DMS153 treated with DMSO at 0.1 percent for 48 hours (cell line): Measurements from ENCODE around the gene RPS6KA4.

Source experiments
- DNase-seq: peaks from one replicate; lab custom pipeline; 2025; ENCODE audit not compliant: unreplicated experiment; lab: John Stamatoyannopoulos, UW

RPS6KA4 gene

DNA sequence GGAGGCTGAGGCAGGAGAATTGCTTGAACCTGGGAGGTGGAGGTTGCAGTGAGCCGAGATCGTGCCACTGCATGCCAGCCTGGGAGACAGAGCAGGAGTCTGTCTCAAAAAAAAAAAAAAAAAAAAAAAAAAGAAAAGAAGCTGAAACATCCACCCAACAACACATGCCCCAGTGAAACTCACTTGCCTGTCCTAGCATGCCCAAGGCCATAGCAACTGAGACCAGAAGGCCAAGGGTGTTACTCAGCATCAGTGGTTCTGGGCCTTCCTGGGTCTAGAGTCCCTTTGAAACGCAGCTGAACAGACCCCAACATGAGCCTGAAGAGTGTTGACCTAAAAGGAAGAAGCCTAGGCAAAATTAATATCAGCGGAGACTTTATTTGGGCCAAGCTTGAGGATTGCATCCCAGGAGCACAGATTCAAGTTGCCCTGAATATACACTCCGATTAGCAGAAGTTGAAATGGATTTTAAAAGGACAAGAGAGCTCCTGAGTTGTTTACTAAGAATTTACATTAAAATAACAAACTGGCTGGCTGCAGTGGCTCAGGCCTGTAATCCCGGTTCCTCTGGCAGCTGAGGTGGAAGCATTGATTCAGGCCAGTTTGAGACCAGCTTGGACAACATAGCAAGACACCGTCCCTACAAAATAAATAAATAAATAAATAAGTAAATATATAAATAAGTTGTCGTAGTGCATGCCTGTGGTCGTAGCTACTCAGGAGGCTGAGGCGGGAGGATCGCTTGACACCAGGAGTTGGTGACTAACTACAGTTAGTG is 34.1 kb upstream of the RPS6KA4 start:
- no peak for DNase-seq

DNA sequence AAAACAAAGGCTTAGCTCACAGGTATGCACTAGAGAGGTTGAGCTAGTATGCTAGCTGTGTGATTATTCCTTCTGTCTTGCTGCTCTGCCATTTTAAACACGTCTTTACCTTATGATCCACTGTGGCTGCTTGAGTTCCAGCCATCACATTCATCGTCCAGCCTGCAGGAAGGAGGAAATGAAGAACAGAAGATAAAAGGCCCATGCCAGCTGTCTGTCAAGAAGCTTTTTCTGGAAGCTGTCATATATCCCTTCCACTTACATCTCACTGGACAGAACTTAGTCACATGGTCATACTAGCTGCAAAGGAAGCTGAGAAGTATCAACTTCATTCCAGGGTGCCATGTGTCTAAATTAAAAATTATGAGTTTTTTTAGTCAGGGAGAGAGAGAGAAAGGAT is 31.6 kb upstream of the RPS6KA4 start:
- DNase-seq: no peak

DNA sequence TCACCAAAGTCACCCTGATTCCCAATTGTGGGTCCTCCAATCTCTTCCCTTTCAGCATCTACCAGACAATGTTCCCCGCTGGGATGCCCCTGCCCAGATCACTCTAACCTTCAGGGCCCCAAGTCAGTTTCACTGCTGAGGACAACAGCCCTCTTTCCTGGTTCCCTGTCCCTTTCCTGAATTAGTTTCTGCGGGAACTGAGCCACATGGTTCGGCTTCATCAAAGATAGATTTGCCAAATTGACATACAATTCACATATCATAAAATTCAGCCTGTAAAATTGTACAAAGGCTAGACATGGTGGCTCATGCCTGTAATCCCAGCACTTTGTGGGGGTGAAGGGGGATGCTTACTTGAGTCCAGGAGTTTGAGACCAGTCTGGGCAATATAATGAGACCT is 31.0 kb upstream of the RPS6KA4 start:
- no peak for DNase-seq

DNA sequence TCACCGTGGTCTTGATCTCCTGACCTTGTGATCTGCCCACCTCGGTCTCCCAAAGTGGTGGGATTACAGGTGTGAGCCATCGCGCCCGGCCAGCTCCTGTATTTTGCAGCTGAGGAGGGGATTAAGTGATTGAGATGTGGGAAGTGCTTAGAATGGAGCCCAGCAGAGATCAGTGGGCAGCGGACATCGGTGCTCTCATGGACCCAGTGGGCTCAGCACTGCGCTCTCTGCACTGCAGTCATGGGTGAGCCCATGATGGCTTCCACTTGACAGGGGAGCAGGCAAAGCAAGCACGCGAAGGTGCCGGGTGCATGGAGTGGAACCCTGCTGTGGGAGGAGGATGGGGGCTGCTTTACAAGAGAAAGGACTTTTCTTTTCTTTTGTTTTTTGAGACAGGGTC is 28.1 kb upstream of the RPS6KA4 start:
- no peak for DNase-seq

DNA sequence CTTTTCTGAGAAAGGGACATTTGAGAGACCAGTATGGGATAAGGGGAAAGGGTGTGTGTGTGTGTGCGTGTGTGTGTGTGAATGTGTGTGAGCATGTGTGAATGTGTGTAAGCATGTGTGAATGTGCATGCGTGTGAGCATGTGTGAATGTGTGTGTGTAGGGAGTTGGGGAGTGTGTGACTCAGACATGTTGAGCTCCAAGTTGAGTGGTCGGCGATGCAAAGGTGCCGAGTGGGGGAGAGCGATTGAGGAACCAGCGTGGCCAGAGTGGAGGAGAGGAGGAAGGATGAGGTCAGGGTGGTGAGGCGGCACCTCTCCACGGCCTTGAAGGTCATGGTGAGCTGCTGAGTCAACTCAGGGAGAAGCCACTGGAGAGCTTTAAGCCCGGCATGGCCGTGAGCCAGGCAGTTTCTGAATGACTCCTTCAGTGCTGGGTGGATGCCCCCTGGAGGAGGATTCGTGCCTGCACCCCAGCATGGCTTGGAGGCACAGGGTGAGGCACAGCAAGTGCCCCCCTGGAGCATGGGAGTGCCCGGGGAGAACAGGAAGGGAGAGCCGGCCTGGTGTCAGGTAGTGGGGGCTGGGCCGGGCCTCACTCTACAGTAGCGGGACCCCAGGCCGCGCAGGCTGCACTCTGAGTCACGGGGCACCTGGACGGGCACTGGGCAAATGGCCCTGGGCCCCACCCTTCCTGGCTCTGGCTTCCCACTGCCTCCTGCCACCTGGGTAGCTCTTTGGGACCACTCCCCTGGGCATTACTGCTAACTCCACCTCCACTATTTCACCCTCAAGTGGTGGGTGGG is 27.2 kb upstream of the RPS6KA4 start:
- peak; percentile 31 for DNase-seq

DNA sequence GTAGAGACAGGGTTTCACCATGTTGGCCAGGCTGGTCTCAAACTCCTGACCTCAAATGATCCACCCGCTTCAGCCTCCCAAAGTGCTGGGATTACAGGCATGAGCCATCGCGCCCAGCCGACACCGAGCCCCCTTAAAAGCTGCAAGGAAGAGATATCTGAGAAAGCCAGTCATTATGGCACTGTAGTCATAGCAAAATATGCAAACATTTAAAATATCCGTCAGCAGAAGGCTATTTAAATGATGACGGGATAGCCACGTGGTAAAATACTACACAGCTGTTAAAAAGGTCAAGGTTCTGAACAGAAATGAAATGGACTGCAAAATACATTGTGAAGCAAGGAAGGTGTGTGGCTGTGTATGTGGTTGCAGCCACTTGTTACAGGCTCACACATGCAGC is 25.4 kb upstream of the RPS6KA4 start:
- no peak for DNase-seq

DNA sequence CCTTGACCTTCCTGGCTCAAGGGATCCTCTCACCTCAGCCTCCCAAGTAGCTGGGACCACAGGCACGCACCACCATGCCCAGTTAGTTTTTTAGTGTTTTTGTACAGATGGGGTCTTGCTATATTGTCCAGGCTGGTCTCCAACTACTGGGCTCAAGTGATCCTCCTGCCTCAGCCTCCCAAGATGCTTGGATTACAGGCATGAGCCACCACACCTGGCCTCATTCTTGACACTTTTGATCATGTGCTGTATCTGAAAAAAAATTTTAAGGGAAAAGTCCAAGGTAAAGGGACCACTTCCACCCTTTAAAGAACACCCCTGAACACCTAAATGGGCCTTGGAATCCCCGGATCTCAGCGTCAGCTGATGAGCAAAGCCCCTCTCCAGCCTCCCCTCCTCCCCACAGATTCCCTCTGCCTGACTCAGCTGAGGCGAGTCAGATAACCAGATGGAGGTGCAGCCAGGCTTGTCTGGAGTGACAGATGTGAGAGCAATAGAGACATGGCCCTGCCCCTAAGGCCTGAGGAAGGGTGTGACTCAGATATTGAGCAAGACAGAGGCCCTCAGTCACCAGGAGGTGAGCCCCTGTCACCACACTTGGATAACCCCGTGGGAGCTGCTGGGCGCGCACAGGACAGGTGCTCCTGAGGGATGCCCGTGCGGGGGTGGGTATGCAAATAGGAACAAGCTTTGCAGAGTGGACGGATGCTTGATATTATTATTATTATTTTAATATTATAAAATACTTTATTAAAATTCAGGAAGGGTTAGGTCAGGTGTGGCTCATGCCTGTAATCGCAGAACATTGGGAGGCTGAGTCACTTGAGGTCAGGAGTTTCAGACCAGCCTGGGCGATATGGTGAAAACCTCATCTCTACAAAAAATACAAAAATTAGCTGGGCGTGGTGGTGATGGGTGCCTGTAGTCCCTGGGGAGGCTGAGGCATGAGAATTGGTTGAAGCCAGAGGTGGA is 23.9 kb upstream of the RPS6KA4 start:
- DNase-seq: peak; percentile 41

DNA sequence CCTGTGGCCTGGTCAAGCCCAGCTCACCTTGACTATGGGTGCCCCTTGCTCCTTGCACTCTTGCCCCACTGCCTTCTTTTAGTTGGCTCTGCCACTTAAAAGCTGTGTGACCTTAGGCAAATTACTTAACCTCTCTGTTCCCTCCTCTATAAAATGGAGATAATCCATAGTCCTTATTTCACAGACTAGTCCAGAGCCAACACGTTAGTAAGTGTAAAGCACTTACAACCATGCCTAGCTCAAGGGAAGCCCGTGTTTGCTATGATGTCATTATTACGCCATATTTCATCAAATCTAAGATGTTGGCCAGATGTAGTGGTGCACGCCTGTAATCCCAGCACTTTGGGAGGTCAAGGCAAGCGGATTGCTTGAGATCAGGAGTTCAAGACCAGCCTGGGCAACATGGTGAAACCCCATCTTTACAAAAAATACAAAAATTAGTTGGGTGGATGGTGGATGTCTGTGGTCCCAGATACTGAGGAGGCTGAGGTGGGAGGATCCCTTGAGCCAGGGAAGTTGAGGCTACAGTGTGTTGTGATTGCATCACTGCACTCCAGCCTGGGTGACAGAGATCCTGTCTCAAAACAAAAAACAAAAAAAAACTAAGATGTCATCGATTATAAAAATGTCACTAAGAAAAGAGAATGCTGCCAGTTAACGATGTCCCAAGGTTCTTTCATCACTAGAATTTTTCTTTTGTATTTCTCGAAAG is 21.3 kb upstream of the RPS6KA4 start:
- DNase-seq: no peak

DNA sequence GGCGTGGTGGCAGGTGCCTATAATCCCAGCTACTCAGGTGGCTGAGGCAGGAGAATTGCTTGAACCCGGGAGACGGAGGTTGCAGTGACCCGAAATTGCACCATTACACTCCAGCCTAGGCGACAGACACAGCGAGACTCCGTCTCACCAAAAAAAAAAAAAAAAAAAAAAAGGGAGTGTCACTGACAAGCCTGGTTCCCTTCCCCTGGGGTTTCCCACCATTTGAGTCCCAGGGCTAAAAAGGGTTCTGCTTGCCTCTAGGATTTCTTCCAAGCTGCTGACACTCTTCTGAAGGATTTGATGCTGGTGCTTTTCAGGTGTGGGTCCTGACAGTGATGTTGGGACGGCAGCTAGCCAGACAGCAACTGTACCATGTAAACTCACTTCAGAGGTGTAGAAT is 20.2 kb upstream of the RPS6KA4 start:
- no peak for DNase-seq

DNA sequence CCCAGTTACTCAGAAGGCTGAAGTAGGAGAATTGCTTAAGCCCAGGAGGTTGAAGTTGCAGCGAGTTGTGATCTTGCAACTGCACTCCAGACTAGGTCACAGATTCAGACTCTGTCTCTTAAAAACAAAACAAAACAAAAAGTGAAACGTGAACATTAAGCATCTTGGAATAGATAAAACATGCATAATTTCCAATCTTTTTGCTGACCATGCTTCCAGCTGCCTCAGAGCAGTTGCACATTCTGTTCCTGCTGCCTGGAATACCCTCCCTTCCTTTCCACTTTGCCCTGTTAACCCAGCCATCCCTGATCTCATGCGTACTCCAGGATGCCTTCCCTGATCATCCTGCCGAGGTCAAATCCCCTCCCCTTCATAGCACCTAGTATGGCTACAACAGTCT is 19.7 kb upstream of the RPS6KA4 start:
- DNase-seq: no peak

DNA sequence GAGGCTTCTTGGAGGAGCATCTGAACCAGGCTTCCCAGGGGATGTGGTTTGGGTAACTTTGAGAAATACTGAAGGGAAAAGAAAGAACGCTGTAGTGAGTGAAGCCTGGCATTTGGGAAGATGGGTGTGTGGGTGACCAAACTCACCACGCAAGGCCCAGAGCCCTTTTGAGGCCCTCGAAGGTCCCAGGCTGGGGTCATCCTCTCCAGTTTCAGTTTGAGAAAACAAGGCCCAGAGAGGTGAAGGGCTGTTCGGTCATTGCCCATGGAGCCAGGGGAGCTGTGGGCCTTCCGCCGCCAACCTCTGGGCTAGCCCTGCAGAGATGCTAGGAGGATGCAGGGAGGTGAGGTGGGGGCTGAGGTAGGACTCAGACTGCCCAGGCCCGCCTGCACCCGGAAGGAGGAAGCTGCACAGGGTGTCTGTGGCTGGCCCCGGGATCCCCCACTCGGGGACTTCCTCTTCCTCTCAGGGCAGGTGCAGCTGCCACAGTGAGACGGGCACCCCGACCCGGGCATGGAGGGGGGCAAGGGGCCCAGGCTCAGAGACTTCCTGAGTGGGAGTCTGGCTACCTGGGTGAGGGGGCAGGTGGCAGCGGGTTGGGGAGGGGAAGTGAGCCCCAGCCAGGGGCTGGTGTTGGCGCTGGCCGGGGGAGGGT is 19.1 kb upstream of the RPS6KA4 start, which contains the start of gene CCDC88B:
Gene CCDC88B (plus strand): TSS at position 451 of the 655 bp plus-strand sequence. CDS start 63 bp downstream, at position 514.
- DNase-seq: no peak

DNA sequence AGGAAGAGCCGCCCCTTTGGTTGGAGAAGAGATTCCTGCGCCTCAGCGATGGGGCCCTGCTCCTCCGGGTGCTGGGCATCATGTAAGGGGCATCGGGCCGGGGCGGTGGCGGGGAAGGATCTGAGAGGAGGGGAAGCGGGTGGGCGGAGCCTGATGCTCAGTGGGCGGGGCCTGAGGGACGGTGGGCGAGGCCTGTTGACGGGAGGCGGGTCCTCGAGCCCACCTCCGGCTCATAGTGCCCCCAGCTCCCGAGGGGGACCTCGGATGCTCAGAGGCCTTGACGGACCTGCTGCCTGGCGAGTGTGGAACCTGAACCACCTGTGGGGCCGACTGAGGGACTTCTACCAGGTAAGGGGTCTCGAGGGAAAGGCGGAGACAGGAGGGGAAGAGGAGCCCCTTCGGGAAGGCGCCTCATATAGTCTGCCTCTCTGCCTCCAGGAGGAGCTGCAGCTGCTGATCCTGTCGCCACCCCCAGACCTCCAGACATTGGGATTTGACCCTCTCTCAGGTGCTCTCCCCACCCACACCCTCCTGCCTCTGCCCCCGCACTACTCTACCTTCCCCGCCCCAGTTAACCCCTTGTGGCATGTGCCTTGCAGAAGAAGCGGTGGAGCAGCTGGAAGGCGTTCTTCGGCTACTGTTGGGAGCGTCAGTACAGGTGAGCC is 18.2 kb upstream of the RPS6KA4 start:
- DNase-seq: no peak

DNA sequence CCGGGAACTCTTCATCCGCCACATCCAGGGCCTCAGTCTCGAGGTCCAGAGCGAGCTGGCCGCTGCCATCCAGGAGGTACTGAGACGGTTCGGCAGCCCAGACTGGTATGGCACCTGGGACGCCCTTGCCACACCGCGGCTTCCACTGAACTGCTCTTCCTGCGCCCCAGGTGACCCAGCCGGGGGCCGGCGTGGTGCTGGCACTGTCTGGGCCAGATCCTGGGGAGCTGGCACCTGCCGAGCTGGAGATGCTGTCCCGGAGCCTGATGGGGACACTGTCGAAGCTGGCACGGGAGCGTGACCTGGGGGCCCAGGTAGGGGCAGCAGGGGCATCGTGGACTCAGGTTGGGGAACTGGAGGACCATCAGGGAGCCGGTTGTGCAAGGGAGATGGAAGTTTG is 17.5 kb upstream of the RPS6KA4 start:
- DNase-seq: no peak

DNA sequence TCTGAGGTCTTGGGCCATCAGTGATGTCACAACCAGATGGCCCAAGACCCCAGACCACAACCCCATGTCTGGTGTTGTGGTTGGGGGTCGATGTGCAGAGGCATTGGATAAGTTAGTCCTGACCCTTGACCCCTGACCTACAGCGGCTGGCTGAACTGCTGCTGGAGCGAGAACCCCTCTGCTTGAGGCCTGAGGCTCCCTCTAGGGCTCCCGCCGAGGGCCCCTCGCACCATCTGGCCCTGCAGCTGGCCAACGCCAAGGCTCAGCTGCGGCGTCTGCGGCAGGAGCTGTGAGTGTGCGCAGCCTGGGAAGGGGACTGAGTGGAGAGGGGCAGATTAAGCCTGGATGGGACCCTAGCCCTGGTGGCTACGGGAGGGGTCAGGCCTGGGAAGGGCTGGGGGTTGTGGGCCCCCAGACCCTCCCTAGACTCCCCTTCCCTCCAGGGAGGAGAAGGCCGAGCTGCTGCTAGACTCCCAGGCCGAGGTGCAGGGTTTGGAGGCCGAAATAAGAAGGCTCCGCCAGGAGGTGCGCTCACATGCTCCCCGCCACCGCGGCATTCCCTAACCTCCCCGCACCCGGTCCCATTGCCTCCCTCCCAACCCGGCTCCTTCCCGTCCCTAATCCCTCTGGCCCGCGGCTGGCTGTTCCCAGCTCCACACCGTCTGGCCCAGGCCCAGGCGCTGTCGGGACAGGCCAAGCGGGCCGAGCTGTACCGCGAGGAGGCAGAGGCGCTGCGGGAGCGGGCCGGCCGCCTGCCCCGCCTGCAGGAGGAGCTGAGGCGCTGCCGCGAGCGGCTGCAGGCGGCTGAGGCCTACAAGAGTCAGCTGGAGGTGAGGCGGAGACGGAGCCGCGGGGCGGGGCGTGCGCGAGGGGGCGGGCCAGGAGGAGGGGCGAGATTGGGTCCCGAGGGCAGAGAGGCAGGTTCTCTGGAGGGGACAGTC is 16.8 kb upstream of the RPS6KA4 start:
- peak; percentile 71 for DNase-seq

DNA sequence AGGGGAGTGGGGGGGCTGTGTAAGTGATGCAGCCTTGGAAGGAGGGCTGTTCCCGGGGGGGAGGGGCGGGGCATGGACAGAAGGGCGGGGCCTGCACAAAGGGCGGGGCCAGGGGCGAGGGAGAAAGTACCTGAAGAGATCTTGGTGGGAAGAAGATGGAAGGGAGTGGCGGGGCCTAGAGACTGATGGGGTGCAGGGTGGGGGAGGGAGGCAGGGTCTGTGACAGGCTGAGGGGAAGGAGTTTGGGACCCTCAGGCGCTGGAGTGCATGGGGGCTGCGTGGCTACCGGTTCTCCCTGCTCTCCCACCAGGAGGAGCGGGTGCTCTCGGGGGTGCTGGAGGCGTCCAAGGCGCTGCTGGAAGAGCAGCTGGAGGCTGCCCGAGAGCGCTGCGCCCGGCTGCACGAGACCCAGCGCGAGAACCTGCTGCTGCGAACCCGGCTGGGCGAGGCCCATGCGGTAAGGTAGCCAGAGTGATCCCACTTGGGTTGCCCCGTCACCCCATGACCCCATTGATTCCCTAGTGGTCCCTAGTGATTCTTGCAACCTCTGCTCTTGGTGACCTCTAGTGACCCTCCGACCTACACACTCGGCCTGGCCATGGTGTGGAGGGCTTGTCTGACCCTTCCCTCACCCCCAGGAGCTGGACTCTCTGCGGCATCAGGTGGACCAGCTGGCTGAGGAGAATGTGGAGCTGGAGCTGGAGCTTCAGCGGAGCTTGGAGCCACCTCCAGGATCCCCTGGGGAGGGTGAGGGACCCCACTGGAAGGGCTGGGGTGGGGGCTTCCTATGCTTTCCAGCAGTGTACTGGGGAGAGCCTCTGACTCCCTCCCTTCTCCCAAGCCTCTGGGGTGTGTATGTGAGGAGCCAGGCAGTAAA is 15.9 kb upstream of the RPS6KA4 start:
- peak; percentile 62 for DNase-seq

DNA sequence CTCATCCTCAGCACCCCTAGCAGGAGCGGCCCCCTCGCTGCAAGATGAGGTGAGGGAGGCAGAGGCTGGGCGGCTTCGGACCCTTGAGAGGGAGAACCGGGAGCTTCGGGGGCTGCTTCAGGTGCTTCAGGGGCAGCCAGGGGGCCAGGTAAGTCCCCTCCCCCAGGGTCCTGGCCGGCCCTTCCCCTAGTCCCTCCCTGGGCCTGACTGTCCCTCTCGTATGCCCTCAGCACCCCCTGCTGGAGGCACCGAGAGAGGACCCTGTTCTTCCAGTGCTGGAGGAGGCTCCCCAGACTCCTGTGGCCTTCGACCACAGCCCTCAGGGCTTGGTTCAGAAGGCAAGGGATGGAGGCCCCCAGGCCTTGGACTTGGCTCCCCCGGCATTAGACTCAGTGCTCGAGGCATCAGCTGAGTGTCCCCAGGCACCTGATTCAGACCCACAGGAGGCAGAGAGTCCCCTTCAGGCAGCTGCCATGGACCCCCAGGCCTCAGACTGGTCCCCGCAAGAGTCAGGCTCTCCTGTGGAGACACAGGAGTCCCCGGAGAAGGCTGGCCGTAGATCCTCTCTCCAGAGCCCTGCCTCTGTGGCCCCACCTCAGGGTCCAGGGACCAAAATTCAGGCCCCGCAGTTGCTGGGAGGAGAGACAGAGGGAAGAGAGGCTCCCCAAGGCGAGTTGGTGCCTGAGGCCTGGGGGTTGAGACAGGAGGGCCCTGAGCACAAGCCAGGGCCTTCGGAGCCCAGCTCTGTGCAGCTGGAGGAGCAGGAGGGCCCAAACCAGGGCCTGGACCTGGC is 15.0 kb upstream of the RPS6KA4 start:
- no peak for DNase-seq

DNA sequence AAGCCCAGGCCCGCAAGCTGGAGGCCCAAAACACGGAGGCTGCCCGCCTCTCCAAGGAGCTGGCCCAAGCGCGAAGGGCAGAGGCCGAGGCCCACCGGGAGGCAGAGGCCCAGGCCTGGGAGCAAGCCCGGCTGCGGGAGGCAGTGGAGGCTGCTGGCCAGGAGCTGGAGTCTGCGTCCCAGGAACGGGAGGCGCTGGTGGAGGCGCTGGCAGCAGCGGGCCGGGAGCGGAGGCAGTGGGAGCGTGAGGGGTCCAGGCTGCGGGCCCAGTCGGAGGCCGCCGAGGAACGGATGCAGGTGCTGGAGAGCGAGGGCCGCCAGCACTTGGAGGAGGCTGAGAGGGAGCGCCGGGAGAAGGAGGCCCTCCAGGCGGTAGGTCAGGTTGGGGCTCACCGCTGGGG is 14.2 kb upstream of the RPS6KA4 start:
- no peak for DNase-seq
